HG03064 (cell line): ENCODE data around the gene TBCD.

Experiments
- ATAC-seq: cut with Tn5 transposase; IDR thresholded peaks from one replicate; pipeline ENCODE4 v1.9.1; 2021; ENCODE audit warnings: low read depth; ENCODE audit not compliant: unreplicated experiment

The TBCD gene

GRCh38 chr17:82751571-82752370 is at the start of gene TBCD:
TBCD (plus strand) TSS chr17:82752065; CDS start chr17:82752194, 129 bp downstream.
- ATAC-seq, result peak; percentile 61

- no peak for ATAC-seq
Measured at GRCh38 chr17:82702231-82702927, 49.5 kb upstream of the TBCD start.

GRCh38 chr17:82703036-82703745 is 48.7 kb upstream of the TBCD start:
- no peak for ATAC-seq

GRCh38 chr17:82703935-82704865 is 47.7 kb upstream of the TBCD start:
- ATAC-seq, result no peak

GRCh38 chr17:82704886-82705285 is 47.0 kb upstream of the TBCD start:
- no peak for ATAC-seq

- no peak for ATAC-seq
Measured at GRCh38 chr17:82705756-82706155, 46.1 kb upstream of the TBCD start.

GRCh38 chr17:82709024-82709675 is 42.7 kb upstream of the TBCD start:
- no peak for ATAC-seq

- no peak for ATAC-seq
Measured at GRCh38 chr17:82709676-82710498, 42.0 kb upstream of the TBCD start.

GRCh38 chr17:82710499-82711232 is 41.2 kb upstream of the TBCD start:
- no peak for ATAC-seq

- ATAC-seq, result no peak
Measured at GRCh38 chr17:82713071-82713723, 38.7 kb upstream of the TBCD start.

- ATAC-seq, result peak; percentile 48
Measured at GRCh38 chr17:82716203-82717010, 35.5 kb upstream of the TBCD start, which contains the start of gene FN3KRP. FN3KRP (plus strand) TSS chr17:82716706; CDS start chr17:82716756, 50 bp downstream.

GRCh38 chr17:82718986-82719685 is 32.7 kb upstream of the TBCD start:
- ATAC-seq, result no peak

- no peak for ATAC-seq
Measured at GRCh38 chr17:82720204-82720603, 31.7 kb upstream of the TBCD start.

- ATAC-seq, result no peak
Measured at GRCh38 chr17:82722341-82723013, 29.4 kb upstream of the TBCD start.

GRCh38 chr17:82723169-82723807 is 28.6 kb upstream of the TBCD start:
- ATAC-seq, result no peak
